C4-2B (cell line): ENCODE measurements around the gene ASB10.

ENCODE experiments used
- CTCF ChIP-seq: fragments of 450-650 bp; conservative IDR thresholded peaks from 2 replicates; pipeline ENCODE4 v1.5.1; 2017; ENCODE audit warnings: mild to moderate bottlenecking
- ZFX ChIP-seq: fragments of 450-650 bp; IDR thresholded peaks from 2 replicates; pipeline ENCODE4 v1.6.1; 2017

DNA sequence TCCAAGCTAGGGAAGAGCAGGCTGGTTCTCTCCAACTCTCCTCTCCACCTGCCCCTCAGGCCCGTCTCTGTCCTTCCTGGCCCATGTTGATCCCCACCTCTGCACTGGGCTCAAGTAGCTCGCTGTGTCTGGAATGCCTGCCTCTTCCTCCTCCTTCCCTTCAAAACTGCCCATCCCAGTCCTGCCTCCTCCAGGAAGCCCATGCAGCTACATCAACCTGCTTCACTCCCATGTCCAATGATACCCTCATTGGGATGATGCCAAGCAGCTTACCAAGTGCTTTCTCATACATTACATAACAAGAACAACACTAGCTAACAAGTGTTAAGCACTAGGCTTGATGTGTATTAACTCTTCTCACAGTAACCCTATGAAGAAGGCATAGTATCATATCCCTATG lies 8.2 kb downstream of the ASB10 start:
- TF ChIP-seq CTCF, result no peak
- no peak for TF ChIP-seq ZFX
